Measurements from ENCODE around the gene SPG21. TPM values are rescaled to one million over a fixed set of nuclear protein-coding genes. Genes with fewer than 3 reads are reported as not detected.

SPG21 gene
- total and polyA plus RNA-seq, 2 of the 13 experiments (the other 11 are each of a cell fraction or from before 2014, with no cell fraction given) = 36.7 to 42.4 TPM

DNA sequence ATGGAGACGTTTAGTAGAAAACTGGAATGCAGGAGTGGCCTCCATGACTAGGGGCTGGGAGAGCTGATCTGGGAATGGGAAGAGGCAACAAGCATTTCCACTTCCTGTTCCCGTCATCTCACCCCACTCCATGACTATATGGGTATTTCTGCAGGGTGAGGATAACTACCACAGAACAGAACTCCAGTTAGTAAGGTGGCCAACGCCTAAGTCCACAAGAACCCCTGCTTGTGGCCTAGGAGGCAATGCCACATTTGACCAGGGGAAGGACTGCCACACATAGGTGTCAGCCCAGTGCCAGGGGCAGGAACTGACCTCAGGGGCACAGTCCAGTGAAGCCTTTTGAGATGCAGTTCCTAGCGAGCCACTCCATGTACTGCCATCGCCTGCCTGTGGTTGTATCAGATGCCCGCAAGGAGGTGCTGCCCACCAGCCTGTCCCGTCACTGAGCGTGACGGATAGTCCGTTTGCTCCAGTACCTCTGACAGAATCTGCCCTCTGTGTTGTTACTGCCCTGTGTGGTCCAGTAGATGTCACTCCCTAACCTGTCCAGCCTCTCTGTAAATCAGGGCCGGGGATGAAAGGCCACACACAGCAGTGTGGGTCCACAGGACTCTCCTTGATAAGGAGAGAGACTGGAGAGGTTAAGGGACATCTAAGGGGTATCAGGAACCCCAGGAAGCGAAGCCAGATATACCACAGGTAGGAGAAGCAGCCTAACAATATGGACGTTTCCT, 43.3 kb upstream of the SPG21 start (continued):
- no peak for TF ChIP-seq ZNF275 (CRISPR knock-in tag; IDR thresholded peaks at IDR 0.05; ENCODE audit: borderline replicate concordance)
- no peak for TF ChIP-seq TERF1 (CRISPR knock-in tag; IDR thresholded peaks at IDR 0.05)
- TF ChIP-seq NFIC (IDR thresholded peaks at IDR 0.05; ENCODE audit: low read length) = no peak
- peak; percentile 65; the same call in 1 of the 2 replicates for TF ChIP-seq SIN3A (IDR thresholded peaks at IDR 0.05; ENCODE audit: borderline replicate concordance, low read depth, low read length)
- TF ChIP-seq FOSL2 (CRISPR knock-in tag; IDR thresholded peaks at IDR 0.05) = peak; percentile 66
- TF ChIP-seq SRSF9 (IDR thresholded peaks at IDR 0.05; ENCODE audit: borderline replicate concordance, insufficient read depth, low read depth, low read length, poor library complexity, severe bottlenecking) = no peak
- peak; percentile 19; the same call in 1 of the 2 replicates for TF ChIP-seq BRD4 (CRISPR knock-in tag; IDR thresholded peaks at IDR 0.05)
- no peak for TF ChIP-seq GLMP (CRISPR knock-in tag; IDR thresholded peaks at IDR 0.05; ENCODE audit: borderline replicate concordance)
- TF ChIP-seq FLYWCH1 (CRISPR knock-in tag; IDR thresholded peaks at IDR 0.05) = no peak
- no peak for TF ChIP-seq BRCA1 (CRISPR knock-in tag; IDR thresholded peaks at IDR 0.05)
- no peak for TF ChIP-seq ZNF343 (CRISPR knock-in tag; IDR thresholded peaks at IDR 0.05)
- TF ChIP-seq ZBTB3 (CRISPR knock-in tag; IDR thresholded peaks at IDR 0.05; ENCODE audit: borderline replicate concordance, low read depth) = no peak
- TF ChIP-seq HHEX (CRISPR knock-in tag; IDR thresholded peaks at IDR 0.05) = no peak
- peak; percentile 83; the same call in 1 of the 2 replicates for TF ChIP-seq CBX5 (CRISPR knock-in tag; IDR thresholded peaks at IDR 0.05; ENCODE audit: borderline replicate concordance)
- no peak for TF ChIP-seq ZNF674 (CRISPR knock-in tag; IDR thresholded peaks at IDR 0.05; ENCODE audit: low read depth)
- TF ChIP-seq HNRNPK (IDR thresholded peaks at IDR 0.05; ENCODE audit: low read depth, low read length, poor library complexity, severe bottlenecking) = no peak
- TF ChIP-seq KLF16 (CRISPR knock-in tag; IDR thresholded peaks at IDR 0.05) = peak in 1 of 2 experiments; percentile 44; a peak in 2 of 4 replicates
- peak; percentile 83 for TF ChIP-seq ZSCAN31 (CRISPR knock-in tag; IDR thresholded peaks at IDR 0.05; ENCODE audit: low read depth)
- TF ChIP-seq ADNP (CRISPR knock-in tag; IDR thresholded peaks at IDR 0.05) = peak; percentile 7; the same call in 1 of the 2 replicates
- no peak for TF ChIP-seq GZF1 (CRISPR knock-in tag; IDR thresholded peaks at IDR 0.05)
- no peak for TF ChIP-seq ZNF549 (CRISPR knock-in tag; IDR thresholded peaks at IDR 0.05)
